Activated gamma-delta T cell (primary cell): ENCODE measurements around the gene YBX1.
"Not testable (repeated sequence)": the region's sequence is repeated elsewhere in the genome, so short reads cannot be mapped to it uniquely, and the experiment has no call there.

Experiments
- DNase-seq: peaks from one replicate; lab custom pipeline; 2025; lab: John Stamatoyannopoulos, UW

Gene YBX1

GRCh38 chr1:42689912-42690311, 7.7 kb downstream of the YBX1 start:
- DNase-seq: no peak

DNA sequence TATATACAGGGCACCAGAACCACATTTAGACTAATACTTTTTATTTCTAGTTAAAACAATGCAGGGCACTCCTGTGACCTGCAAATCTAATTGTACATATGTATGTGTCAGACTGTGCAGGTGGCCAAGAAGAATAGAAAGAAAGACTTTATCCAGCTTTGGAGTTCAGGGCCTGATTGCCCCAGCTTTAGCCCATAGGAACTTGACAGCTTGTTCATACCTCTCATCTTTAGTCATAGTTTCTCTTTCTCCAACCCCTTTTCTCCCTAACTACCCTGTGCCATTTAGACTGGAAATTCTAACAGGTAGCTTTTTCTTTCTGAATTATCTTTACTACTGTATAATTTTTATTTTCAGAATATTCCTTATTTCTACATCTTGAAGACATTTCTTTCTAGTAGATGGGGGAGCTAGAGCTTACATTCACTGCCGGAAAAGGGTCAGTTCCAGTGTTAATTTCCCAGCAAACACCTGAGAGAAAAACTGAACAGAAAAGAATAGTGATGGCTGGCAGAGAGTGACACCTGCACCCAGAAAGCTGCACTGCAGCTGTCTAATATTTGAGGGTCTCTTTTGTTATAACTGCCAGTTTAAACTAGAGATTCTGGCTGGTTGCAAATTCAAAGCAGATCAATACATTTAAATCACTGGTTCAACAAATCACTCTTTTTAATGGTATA, 8.4 kb downstream of the YBX1 start:
- DNase-seq: no peak

GRCh38 chr1:42691157-42691498, 8.9 kb downstream of the YBX1 start:
- DNase-seq: no peak

DNA sequence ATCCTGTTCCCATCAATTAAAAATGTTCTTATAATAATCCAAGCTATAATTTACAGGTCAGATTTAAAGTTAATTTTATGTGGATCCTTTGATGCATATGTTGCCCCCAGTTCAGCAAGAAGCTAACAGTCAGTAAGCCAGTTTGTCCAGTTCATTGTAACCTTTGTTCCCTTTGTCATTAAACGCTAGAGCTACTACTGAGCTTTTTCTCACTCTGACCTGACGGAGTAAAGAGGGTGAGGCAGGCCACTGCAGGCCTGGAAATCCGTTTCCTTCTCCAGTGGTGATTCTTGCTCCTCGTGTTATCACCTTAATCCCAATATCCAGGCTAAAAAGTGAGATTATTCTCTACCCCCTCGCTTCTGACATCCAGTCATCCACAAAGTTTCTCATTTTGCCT, 10.2 kb downstream of the YBX1 start:
- DNase-seq: no peak

- DNase-seq: no peak
Measured at GRCh38 chr1:42692911-42693310, 10.7 kb downstream of the YBX1 start.

- DNase-seq: no peak
Measured at GRCh38 chr1:42698081-42698813, 16.0 kb downstream of the YBX1 start.

- DNase-seq: no peak
Measured at GRCh38 chr1:42700006-42700405, 17.8 kb downstream of the YBX1 start.

DNA sequence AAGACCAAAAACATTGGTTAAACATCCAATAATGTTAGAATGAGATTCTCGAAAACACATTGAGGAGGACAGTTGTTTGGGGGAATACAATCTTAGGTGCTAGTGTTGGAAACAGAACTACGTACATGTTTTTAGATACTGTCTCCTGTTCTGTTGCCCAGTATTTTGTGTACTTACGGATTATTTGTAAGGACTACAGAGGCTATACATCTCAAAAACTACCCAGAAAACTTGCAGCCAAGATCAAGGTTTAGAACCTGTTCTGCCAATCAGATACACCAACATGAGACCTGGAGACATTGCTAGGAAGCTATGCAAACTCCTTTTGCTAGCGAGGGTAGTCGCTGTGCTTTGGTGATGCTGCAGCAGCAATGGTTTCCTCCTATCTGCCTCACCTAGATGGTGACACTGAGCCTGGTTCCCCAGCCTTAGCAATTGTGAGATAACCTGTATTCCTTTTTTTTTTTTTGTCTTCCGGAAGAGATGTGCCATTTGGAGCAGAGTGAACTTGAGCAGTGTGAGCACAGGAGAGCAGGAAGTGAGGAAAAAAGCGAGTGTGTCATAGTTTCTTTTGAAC, 21.8 kb downstream of the YBX1 start:
- no peak for DNase-seq

DNA sequence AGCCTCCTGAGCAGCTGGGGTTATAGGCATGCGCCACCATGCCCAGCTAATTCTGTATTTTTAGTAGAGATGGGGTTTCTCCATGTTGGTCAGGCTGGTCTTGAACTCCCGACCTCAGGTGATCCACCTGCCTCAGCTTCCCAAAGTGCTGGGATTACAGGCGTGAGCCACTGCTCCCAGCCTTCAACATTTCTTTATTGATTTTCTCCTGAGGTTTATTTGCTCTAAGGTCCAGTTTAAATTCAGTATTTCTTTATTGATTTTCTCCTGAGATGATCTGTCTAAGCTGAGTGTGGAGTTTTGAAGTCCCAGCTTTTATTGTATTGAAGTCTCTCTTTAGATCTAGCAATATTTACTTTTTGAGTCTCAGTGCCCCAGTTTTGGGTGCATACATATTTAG, 30.6 kb downstream of the YBX1 start:
- DNase-seq: not testable (repeated sequence)

GRCh38 chr1:42713293-42713692, 31.1 kb downstream of the YBX1 start:
- DNase-seq: no peak

GRCh38 chr1:42714441-42714840, 32.2 kb downstream of the YBX1 start:
- DNase-seq: not testable (repeated sequence)

DNA sequence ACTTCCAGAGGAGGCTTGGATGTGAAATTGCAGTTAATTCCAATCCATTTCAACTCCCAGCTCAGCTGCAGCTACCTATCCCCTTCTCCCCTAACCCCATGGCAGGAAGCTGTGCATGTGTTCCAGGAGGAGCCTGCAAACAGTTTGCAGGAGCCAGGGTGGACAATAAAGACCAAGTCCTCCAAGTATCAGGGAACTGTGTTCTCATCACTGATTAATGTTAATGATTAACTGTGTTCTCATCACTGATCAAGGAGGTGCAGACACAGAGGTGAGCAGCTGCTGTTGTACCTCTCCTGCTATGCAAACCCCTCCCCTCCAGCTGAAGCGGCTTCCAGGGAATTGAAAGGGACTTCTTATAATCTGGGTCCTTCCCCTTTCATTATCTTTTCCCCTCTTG, 38.6 kb downstream of the YBX1 start:
- no peak for DNase-seq

- no peak for DNase-seq
Measured at GRCh38 chr1:42721926-42722325, 39.7 kb downstream of the YBX1 start.

DNA sequence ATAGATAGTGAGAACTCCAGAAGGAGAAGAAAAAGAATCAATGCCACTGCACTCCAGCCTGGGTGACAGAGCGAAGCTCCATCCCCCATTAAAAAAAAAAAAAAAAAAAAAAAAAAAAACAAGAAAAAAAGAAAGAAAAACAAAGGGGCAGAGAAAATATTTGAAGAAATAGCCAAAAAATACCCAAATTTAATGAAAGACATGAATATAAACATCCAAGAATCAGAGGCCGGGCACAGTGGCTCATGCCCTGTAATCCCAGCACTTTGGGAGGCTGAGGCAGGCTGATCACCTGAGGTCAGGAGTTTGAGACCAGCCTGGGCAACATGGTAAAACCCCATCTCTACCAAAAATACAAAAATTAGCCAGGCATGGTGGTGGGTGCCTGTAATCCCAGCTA, 40.2 kb downstream of the YBX1 start:
- DNase-seq: not testable (repeated sequence)

DNA sequence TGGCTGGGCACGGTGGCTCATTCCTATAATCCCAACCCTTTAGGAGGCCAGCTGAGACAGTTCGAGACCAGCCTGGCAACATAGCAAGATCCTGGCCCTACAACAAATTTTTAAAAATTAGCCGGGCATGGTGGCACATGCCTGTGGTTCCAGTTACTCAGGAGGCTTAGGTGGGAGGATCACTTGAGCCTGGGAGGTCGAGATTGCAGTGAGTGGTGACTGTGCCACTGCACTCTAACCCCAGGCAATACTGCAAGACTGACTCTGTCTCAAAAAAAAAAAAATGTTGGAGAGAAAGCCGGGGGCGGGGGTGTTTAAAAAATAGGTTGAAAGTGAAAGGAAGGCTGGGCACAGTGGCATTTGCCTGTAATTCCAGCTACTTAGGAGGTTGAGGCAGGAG, 41.3 kb downstream of the YBX1 start:
- DNase-seq: no peak

- DNase-seq: not testable (repeated sequence)
Measured at GRCh38 chr1:42725820-42726219, 43.6 kb downstream of the YBX1 start.

DNA sequence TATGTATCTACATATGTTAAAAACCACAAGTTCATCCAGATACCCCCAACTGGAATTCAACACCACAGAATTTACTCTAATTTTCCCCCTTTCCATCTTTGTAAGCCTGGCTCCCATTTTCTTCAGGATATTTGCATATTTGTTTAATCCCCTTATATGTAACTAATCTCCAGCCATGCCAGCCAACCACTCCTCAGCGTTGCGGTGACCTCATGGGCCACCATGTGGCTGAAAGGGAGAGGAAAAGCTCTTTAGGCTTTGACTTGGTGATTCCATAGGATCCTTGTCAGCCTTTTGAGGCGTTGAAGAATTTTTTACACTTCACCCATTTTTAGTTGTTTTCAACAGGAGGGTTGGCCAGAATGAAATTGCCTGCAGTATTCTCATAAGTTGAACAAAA, 47.8 kb downstream of the YBX1 start:
- DNase-seq: no peak

- DNase-seq: no peak
Measured at GRCh38 chr1:42730988-42731387, 48.8 kb downstream of the YBX1 start.

- DNase-seq: no peak
Measured at GRCh38 chr1:42731585-42731984, 49.4 kb downstream of the YBX1 start.

DNA sequence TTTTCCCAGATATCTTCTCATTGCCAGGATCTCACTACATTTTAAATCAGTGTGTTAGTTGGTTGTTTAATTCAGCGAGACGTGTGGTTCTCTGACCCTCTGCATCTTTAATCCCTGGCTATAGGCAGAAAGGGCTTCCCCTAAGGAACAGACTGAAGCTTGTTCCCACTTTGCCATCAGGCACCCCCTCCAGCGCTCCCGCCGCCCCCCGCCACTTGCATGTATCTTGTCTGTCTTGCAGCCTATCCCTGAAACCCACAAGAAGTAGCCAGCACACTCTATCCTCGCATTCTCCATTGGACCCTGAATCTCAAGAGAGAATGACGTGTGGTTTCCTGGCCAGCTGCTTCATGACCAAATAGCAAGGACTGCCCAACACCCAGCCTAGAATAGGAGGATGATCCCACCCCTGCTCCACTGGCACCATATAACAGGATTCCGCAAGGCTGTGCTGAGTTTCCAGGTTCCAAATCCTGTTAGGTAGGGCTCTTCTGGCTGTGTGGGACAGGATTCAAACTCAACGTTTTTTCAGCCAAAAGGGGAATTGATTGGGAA, 50.0 kb downstream of the YBX1 start:
- no peak for DNase-seq

- DNase-seq: no peak
Measured at GRCh38 chr1:42733415-42734200, 51.4 kb downstream of the YBX1 start.
